H7 (cell line): Measurements from ENCODE around the gene HFE. TPM values are rescaled to one million over a fixed set of nuclear protein-coding genes. Genes with fewer than 3 reads are reported as not detected.

Experiments used
- DNase-seq: peaks from one replicate; pipeline ENCODE4 v3.0.0; 2012
- H3K27me3 ChIP-seq: 2 replicates; pipeline ENCODE4 v1.6.0; 2011; ENCODE audit warnings: mild to moderate bottlenecking, low read length; ENCODE audit not compliant: control insufficient read depth, insufficient read depth
- H3K36me3 ChIP-seq: replicated peaks from 2 replicates; pipeline ENCODE4 v1.5.1; 2011; ENCODE audit warnings: low read length; ENCODE audit not compliant: control insufficient read depth, insufficient read depth
- H3K4me3 ChIP-seq: 2 replicates; pipeline ENCODE4 v1.5.1; 2011; ENCODE audit warnings: low read depth, mild to moderate bottlenecking, control low read depth, low read length, moderate library complexity; ENCODE audit not compliant: insufficient read depth
- total RNA-seq: library from RNA; depleted of rRNA; stranded (reverse); fragments of >200 nt; shearing (Covaris generic); gene quantifications from 2 replicates; pipeline ENCODE4 v1.2.3, GENCODE V29; 2014

Gene HFE
- total RNA-seq, 1 experiment from 2014 or later: 0.38 TPM

DNA sequence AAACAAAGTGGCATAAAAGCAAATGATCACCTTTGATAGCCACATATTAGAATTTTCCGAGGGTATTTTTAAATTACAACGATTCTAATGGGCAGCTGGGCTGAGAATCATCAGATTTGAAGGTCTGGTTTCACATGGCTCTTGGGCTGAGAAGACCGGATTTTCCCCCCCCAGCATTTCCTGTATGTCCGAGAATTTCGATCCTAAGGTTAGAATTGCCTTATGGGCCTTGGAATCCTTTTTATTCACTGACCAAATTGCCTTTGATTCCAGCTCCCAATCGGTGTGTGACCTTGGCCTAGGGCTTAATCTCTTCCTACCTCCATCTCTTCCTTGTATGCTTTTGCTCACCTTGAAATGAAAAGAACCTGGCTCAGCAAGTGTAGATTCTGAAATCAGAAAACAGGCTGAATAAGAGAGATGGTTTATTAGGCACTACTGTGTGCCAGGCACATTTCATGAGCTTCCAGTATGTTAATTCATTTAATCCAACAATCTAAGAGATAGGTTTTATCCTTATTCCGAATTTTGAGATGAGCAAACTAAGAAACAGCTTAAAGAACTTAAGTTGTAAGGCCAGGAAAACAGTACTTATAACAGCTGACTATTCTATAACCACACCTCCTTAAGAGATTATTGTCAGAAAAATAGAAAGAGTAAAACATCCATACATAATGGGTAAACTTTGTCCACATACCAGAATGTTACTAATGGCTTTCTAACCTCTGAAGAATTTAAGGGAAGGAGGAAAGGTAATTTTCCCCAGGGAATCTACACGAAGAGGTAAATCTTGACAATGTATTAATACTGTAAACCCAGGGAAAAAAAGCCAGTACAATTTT is 39.4 kb downstream of the HFE start:
- Histone ChIP-seq H3K4me3 (peak overlapping the region; percentile 95), H3K36me3 (no peaks in the 10 kb centered on the region; the same call in 1 of the 2 replicates), H3K27me3 (no peaks in the 10 kb centered on the region)
- DNase-seq: no peak

DNA sequence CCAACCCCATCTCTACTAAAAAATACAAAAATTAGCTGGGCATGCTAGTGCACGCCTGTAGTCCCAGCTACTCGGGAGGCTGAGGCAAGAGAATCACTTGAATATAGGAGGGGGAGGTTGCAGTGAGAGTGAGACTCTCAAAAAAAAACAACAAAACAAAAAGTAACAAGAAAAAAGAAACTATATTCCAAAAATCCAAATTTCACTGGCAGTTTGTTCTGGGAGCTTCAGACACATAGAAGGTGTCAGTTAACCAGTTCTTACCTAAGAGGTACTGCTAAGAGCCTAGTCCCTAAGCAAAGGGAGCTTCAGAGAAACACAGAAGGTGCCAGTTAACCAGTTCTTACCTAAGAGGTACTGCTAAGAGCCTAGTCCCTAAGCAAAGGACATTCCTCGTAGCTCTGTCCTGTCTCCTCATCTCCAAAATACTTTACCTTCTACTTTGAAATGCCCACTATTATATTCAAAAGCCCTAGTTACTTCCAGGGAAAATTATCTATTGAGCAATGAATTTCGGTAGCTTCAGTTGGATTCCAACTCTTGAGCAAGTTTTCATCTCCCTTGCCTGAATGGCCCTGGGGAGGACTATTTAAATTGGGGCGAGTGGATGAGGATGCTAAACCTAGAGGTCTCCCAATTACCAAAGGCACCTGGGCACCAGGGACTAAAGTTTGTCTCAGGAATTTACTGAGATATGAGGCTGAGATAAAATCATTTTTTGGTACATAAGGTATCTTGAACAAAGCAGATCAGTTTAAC is 41.0 kb downstream of the HFE start:
- no peak for DNase-seq
- Histone ChIP-seq H3K36me3 (no peaks in the 10 kb centered on the region; the same call in 1 of the 2 replicates), H3K27me3 (no peaks in the 10 kb centered on the region), H3K4me3 (no peak overlapping the region)

- Histone ChIP-seq H3K36me3 (no peaks in the 10 kb centered on the region; the same call in 1 of the 2 replicates), H3K4me3 (no peak overlapping the region), H3K27me3 (no peaks in the 10 kb centered on the region)
- DNase-seq: no peak
These were observed 42.4 kb downstream of the HFE start for GRCh38 chr6:26129656-26130055.

- no peak overlapping the region for H3K4me3 ChIP-seq
- no peak for DNase-seq
- no peaks in the 10 kb centered on the region; the same call in 1 of the 2 replicates for H3K36me3 ChIP-seq
- H3K27me3 ChIP-seq: no peaks in the 10 kb centered on the region
These were observed 43.5 kb downstream of the HFE start for GRCh38 chr6:26130581-26131249.

- Histone ChIP-seq H3K36me3 (no peaks in the 10 kb centered on the region; the same call in 1 of the 2 replicates), H3K4me3 (no peak overlapping the region), H3K27me3 (no peaks in the 10 kb centered on the region)
- DNase-seq: no peak
These were observed 44.4 kb downstream of the HFE start for GRCh38 chr6:26131618-26132017.

GRCh38 chr6:26133730-26134129 is 46.5 kb downstream of the HFE start:
- H3K36me3 ChIP-seq: no peaks in the 10 kb centered on the region
- no peak for DNase-seq
- no peak overlapping the region for H3K4me3 ChIP-seq
- H3K27me3 ChIP-seq: no peaks in the 10 kb centered on the region

- DNase-seq: no peak
- H3K27me3 ChIP-seq: no peaks in the 10 kb centered on the region
- no peak overlapping the region for H3K4me3 ChIP-seq
- no peaks in the 10 kb centered on the region for H3K36me3 ChIP-seq
These were observed 49.1 kb downstream of the HFE start for GRCh38 chr6:26136321-26136720.

GRCh38 chr6:26140254-26140966 is 53.2 kb downstream of the HFE start:
- no peaks in the 10 kb centered on the region for H3K27me3 ChIP-seq
- no peak overlapping the region for H3K4me3 ChIP-seq
- DNase-seq: no peak
- H3K36me3 ChIP-seq: no peaks in the 10 kb centered on the region

- H3K4me3 ChIP-seq: no peak overlapping the region
- no peaks in the 10 kb centered on the region for H3K27me3 ChIP-seq
- DNase-seq: no peak
- no peaks in the 10 kb centered on the region for H3K36me3 ChIP-seq
These were observed 53.7 kb downstream of the HFE start for GRCh38 chr6:26140967-26141294.

GRCh38 chr6:26141378-26141904 is 54.2 kb downstream of the HFE start:
- no peak for DNase-seq
- Histone ChIP-seq H3K36me3 (no peaks in the 10 kb centered on the region), H3K4me3 (no peak overlapping the region), H3K27me3 (no peaks in the 10 kb centered on the region)

- no peak for DNase-seq
- H3K4me3 ChIP-seq: no peak overlapping the region
- H3K27me3 ChIP-seq: no peaks in the 10 kb centered on the region
- no peaks in the 10 kb centered on the region for H3K36me3 ChIP-seq
These were observed 54.8 kb downstream of the HFE start for GRCh38 chr6:26142026-26142425.
